GM18907 (cell line): ENCODE data around the gene LCE1A.

ENCODE experiments used
- ATAC-seq: cut with Tn5 transposase; IDR thresholded peaks from one replicate; pipeline ENCODE4 v1.9.1; 2021; ENCODE audit warnings: mild to moderate bottlenecking, moderate library complexity; ENCODE audit not compliant: unreplicated experiment

The LCE1A gene

GRCh38 chr1:152869808-152870419, 42.6 kb downstream of the LCE1A start:
- peak; percentile 74 for ATAC-seq

GRCh38 chr1:152870831-152871730, 43.8 kb downstream of the LCE1A start:
- ATAC-seq: no peak

- ATAC-seq: no peak
Observed at GRCh38 chr1:152871731-152872126, 44.5 kb downstream of the LCE1A start.

GRCh38 chr1:152873495-152873894, 46.2 kb downstream of the LCE1A start:
- no peak for ATAC-seq

- ATAC-seq: no peak
Observed at GRCh38 chr1:152876827-152877226, 49.6 kb downstream of the LCE1A start.
